ENCODE measurements around the gene BMERB1.
"Not testable (repeated sequence)": the region's sequence is repeated elsewhere in the genome, so short reads cannot be mapped to it uniquely, and the experiment has no call there.

The BMERB1 gene

GRCh38 chr16:15450624-15451023, 16.2 kb downstream of the BMERB1 start:
- no peak for TF ChIP-seq CTCF (IDR thresholded peaks at IDR 0.05; ENCODE audit: insufficient read depth, low read depth, low read length, missing control alignments)

GRCh38 chr16:15451098-15451731, 16.8 kb downstream of the BMERB1 start:
- no peak for TF ChIP-seq CTCF (IDR thresholded peaks at IDR 0.05; ENCODE audit: insufficient read depth, low read depth, low read length, missing control alignments)
- DNase-seq (ENCODE audit: low read depth) = no peak

More at GRCh38 chr16:15450624-15451023, 16.2 kb downstream of the BMERB1 start:
- no peak for DNase-seq (ENCODE audit: low read depth)
- no peak overlapping the region for H3K4me3 ChIP-seq (ENCODE audit: low read length)

GRCh38 chr16:15452246-15452855, 18.0 kb downstream of the BMERB1 start:
- no peak for DNase-seq (ENCODE audit: low read depth)
- no peak for TF ChIP-seq CTCF (IDR thresholded peaks at IDR 0.05; ENCODE audit: insufficient read depth, low read depth, low read length, missing control alignments)
- no peak overlapping the region for H3K4me3 ChIP-seq (ENCODE audit: low read length)

More at GRCh38 chr16:15451098-15451731, 16.8 kb downstream of the BMERB1 start:
- no peak overlapping the region for H3K4me3 ChIP-seq (ENCODE audit: low read length)

- DNase-seq (ENCODE audit: low read depth); H3K4me3 ChIP-seq (ENCODE audit: low read length): not testable (repeated sequence)
These were observed 18.9 kb downstream of the BMERB1 start for GRCh38 chr16:15453296-15453695.

GRCh38 chr16:15454933-15455332, 20.5 kb downstream of the BMERB1 start:
- DNase-seq (ENCODE audit: low read depth); H3K4me3 ChIP-seq (ENCODE audit: low read length): not testable (repeated sequence)

GRCh38 chr16:15457400-15457799, 23.0 kb downstream of the BMERB1 start:
- no peak for TF ChIP-seq CTCF (IDR thresholded peaks at IDR 0.05; ENCODE audit: insufficient read depth, low read depth, low read length, missing control alignments)
- DNase-seq (ENCODE audit: low read depth) = no peak
- H3K4me3 ChIP-seq (ENCODE audit: low read length) = no peak overlapping the region

GRCh38 chr16:15457958-15458357, 23.6 kb downstream of the BMERB1 start:
- no peak for TF ChIP-seq CTCF (IDR thresholded peaks at IDR 0.05; ENCODE audit: insufficient read depth, low read depth, low read length, missing control alignments)
- H3K4me3 ChIP-seq (ENCODE audit: low read length) = no peak overlapping the region
- peak; percentile 32 for DNase-seq (ENCODE audit: low read depth)

- no peak for DNase-seq (ENCODE audit: low read depth)
- no peak overlapping the region for H3K4me3 ChIP-seq (ENCODE audit: low read length)
- TF ChIP-seq CTCF (IDR thresholded peaks at IDR 0.05; ENCODE audit: insufficient read depth, low read depth, low read length, missing control alignments) = no peak
These were observed 25.4 kb downstream of the BMERB1 start for GRCh38 chr16:15459791-15460190.
